RPMI8226 (cell line): Measurements from ENCODE around the gene ZBTB9.
A peak's percentile ranks its signal among the peaks of the same experiment; 100 is the strongest.
"Not testable (repeated sequence)": the region's sequence is repeated elsewhere in the genome, so short reads cannot be mapped to it uniquely, and the experiment has no call there.

ENCODE experiments used
- DNase-seq: peaks from one replicate; pipeline ENCODE4 v3.0.0-alpha.2; 2015

Gene ZBTB9

GRCh38 chr6:33466075-33466735 is 11.8 kb downstream of the ZBTB9 start:
- DNase-seq = no peak

- DNase-seq = no peak
These were observed 12.7 kb downstream of the ZBTB9 start for GRCh38 chr6:33467091-33467490.

GRCh38 chr6:33469661-33470060 is 15.3 kb downstream of the ZBTB9 start:
- no peak for DNase-seq

GRCh38 chr6:33477864-33478263 is 23.5 kb downstream of the ZBTB9 start:
- DNase-seq = no peak

- DNase-seq = peak; percentile 9
These were observed 26.8 kb downstream of the ZBTB9 start for GRCh38 chr6:33481192-33481591.

GRCh38 chr6:33482620-33483019 is 28.2 kb downstream of the ZBTB9 start:
- not testable (repeated sequence) for DNase-seq

- DNase-seq = no peak
These were observed 29.3 kb downstream of the ZBTB9 start for GRCh38 chr6:33483678-33484077.

GRCh38 chr6:33484673-33485262 is 30.4 kb downstream of the ZBTB9 start:
- not testable (repeated sequence) for DNase-seq

- DNase-seq = not testable (repeated sequence)
These were observed 31.3 kb downstream of the ZBTB9 start for GRCh38 chr6:33485680-33486079.

GRCh38 chr6:33488339-33488738 is 34.0 kb downstream of the ZBTB9 start:
- no peak for DNase-seq

- peak; percentile 40 for DNase-seq
These were observed 35.8 kb downstream of the ZBTB9 start for GRCh38 chr6:33490198-33490597.

- no peak for DNase-seq
These were observed 36.2 kb downstream of the ZBTB9 start for GRCh38 chr6:33490621-33491020.

GRCh38 chr6:33492093-33492492 is 37.7 kb downstream of the ZBTB9 start:
- no peak for DNase-seq

- no peak for DNase-seq
These were observed 42.8 kb downstream of the ZBTB9 start for GRCh38 chr6:33497157-33497556.

GRCh38 chr6:33502486-33502885 is 48.1 kb downstream of the ZBTB9 start:
- no peak for DNase-seq

GRCh38 chr6:33504486-33504885 is 50.1 kb downstream of the ZBTB9 start:
- DNase-seq = no peak

- no peak for DNase-seq
These were observed 51.4 kb downstream of the ZBTB9 start for GRCh38 chr6:33505548-33506370.
